GM18520 (cell line): Measurements from ENCODE around the gene EFCAB14.
"Not testable (repeated sequence)": the region's sequence is repeated elsewhere in the genome, so short reads cannot be mapped to it uniquely, and the experiment has no call there.

Experiments
- ATAC-seq: cut with Tn5 transposase; IDR thresholded peaks from one replicate; pipeline ENCODE4 v1.9.1; 2021; ENCODE audit not compliant: unreplicated experiment

The EFCAB14 gene

DNA sequence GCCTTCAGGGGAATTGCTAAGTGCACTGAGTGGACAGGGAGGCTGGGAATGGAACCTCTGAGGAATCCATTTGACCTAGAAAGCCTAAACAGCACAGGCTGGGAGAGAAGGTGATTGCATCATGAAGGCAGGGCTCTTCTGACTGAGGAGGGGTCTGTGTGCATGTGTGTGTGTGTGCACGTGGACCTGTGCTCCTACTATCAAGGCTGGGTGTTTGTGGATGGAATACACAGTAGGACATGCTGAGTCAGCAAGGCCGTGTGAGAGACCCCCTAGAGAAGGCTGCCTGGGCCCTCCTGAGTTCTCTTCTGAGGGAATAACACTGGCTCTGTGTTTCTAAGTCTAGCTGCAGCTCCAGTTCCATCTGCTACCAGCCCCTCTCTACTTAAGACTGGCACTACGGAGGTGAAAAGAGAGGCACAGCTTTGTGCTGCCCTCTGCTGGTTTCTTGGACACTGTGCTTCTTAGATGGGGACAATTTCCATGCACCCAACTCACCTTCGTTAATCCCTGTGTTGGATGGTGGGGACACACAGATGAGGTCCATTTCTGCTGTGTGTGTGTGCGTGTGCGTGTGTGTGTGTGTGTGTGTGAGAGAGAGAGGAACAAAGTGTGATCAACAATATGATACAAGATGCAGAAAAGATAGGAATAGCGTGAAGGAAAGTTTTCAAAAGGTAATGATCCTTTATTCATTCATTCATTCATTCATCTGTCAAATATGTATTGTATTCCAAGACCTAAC lies 6.2 kb upstream of the EFCAB14 start:
- peak; percentile 93 for ATAC-seq

GRCh38 chr1:46723901-46724300 lies 5.0 kb upstream of the EFCAB14 start:
- ATAC-seq, result no peak

DNA sequence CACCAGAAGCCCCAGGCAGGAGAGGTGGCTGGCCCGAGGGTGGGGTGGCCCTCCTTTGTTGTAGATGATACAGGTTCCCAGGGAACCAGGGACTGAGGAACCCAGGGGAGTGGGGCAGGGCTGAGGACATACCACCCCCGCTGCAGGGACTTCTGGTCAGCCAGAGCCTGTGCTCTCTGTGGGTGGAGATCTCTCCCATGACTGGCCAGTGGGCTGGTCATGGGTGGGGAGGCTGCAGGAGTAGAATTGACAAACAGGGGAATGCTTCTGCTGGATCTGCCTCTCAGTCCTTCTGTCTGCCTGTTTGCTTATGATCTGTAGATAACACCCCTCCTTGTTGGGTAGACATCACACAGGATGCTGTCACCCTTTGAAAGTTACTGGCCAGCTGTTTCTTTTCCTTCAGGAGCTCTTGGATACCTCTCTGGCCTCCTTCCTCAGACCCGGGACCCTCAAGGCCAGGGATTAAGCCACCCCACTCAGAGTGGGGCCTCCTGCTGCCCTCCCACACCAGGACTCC lies 2.8 kb upstream of the EFCAB14 start:
- ATAC-seq, result no peak

- no peak for ATAC-seq
These were observed 2.3 kb upstream of the EFCAB14 start for GRCh38 chr1:46721204-46721603.

- not testable (repeated sequence) for ATAC-seq
These were observed 1.4 kb upstream of the EFCAB14 start for GRCh38 chr1:46720319-46720718.

- no peak for ATAC-seq
These were observed 775 bp upstream of the EFCAB14 start for GRCh38 chr1:46719689-46720088.

GRCh38 chr1:46718340-46718726 lies 581 bp downstream of the EFCAB14 start:
- no peak for ATAC-seq

DNA sequence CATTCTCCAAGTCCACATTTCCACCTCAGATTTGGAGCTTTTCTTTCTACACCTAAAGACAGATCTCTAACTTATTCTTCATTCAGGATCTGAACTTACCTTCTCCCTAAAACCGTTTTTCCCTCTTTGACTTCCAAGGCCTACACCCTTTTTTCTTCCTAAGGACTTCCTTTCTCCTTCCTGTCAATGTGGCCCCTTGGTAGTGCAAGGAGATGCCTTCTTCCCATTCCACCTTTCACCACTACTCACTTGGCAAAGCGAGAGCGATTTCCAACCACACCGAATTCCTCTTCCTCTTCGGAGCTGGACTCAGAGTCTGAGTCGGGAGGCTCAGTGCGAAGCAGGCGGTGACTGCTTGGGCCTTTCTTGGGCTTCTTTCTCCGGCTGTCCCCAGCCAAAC lies 1.3 kb downstream of the EFCAB14 start:
- no peak for ATAC-seq

GRCh38 chr1:46714976-46715375 lies 3.9 kb downstream of the EFCAB14 start:
- no peak for ATAC-seq

DNA sequence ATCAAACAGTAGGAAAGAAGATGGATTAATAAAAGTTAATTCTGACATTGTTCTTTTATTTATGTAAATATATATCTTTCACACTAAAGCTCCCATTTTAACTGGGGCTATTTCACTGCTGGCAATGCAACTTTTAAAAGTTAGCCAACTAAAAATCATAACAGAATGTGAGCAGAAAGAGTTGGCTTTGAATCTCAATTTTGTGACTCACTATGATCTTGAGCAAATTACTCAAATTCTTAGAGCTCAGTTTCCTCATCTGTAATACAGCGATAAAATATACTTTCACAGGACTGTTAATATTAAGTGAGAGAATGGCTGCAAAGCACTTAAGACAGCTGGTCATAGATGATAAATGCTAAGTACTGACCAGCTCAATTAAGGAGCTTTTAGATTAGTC lies 10.8 kb downstream of the EFCAB14 start:
- no peak for ATAC-seq

DNA sequence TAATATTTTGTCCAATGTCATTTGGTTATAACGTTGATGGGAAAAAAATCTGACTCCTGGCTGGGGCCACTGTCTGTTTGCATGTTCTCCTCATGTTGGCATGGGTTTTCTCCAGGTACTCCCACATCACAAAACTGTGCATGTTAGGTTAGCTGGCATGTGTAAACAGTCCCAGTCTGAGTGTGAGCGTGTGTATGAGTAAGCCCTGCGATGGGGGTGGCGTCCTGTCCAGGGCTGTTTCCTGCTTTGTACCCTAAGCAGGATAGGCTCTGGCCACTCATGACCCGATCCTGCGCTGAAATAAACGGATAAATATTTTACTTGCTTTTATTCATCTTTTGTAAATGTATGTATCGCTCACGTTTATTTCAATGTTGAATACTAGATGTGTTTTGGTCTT lies 13.5 kb downstream of the EFCAB14 start:
- no peak for ATAC-seq

DNA sequence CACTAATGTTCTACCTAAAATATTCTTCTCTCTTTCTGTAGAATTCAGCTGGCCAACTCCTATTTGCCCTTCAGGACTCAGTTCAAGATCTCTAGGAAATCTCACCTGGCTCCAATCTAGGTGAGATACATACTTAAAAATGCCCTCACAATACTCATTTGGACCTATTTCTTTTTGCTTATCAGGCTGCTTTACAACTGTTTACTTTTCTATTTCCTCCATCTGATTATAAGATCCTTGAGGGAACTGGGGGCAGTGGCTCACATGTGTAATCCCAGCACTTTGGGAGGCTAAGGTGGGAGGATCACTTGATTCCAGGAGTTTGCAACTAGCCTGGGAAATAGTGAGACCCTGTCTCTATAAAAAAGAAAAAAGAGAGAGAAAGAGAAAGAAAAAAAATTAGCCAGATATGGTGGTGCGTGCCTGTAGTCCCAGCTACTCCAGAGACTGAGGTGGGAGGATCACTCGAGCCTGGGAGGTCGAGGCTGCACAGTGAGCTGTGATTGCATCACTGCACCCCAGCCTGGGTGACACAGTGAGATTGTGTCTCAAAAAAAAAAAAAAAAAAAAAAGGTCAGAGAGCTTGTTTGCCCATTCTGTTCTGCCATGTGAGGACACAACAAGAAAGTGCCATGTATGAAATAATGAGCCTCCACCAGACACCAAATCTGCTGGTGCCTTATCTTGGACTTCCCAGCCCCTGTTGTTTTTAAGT lies 14.8 kb downstream of the EFCAB14 start:
- ATAC-seq, result no peak

DNA sequence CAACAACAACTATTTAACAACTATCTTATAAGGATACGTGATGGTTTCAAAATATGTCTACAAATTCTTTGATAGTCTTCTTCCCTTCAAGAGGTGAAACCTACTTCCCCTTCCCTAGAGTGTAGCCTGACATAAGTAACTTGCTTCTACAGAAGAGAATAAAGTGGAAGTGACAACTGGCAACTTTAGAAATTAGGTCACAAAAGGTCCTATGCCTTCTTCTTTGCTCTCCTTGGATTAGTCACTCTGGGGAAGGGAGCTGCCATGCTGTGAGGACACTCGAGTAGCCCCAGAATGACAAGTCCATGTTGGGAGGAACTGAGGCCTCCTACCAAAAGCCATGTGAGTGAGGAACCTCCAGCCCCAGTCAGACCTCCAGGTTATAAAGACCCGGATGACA lies 19.2 kb downstream of the EFCAB14 start:
- no peak for ATAC-seq

- no peak for ATAC-seq
These were observed 21.9 kb downstream of the EFCAB14 start for GRCh38 chr1:46697053-46697452.

DNA sequence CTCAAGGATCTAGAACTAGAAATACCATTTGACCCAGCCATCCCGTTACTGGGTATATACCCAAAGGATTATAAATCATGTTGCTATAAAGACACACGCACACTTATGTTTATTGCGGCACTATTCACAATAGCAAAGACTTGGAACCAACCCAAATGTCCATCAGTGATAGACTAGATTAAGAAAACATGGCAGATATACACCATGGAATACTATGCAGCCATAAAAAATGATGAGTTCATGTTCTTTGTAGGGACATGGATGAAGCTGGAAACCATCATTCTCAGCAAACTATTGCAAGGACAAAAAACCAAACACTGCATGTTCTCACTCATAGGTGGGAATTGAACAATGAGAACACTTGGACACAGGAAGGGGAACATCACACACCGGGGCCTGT lies 24.2 kb downstream of the EFCAB14 start:
- not testable (repeated sequence) for ATAC-seq

DNA sequence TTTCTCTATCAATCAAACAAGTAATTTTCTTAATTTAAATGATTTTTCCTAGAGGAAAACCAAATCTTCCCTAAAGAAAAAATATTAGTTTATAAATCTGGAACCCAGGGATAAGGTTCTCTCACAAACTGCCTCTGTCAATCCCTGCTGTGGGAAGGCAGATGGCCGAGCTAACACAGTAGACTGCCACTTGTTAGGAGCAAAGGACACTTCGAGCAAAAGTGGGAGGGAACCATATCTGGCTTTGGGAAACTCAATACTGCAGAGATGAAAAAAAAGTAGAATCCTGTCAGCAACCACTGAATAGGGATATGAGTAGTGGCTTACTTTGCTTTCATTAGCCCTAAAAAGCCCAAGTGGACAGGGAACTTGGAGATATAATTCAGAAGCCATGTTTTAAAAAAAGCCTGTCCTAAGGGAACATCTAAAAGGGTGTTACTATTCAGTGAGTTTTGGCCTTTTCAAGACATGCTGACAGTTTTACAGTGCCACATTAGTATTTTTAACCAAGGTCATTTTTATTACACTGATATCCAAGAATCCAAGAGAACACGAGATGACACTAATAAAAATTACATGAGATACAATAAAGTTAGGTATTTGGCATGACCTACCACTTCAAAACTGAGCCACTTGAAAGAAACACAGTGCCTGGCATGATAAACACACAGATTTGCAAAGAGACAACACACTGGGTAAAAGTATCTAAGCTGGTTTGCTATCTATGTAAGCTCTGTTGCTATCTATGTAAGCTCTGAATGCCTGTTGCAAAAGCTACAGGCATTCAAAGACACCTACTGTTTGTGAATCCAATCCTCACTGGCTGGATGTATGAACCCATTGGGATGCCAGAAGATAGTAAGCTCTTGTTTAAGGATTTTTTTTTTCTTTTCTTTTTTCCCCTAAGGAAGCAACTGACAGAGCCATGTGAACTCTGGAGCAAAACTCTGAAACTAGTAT lies 25.8 kb downstream of the EFCAB14 start:
- ATAC-seq, result no peak

DNA sequence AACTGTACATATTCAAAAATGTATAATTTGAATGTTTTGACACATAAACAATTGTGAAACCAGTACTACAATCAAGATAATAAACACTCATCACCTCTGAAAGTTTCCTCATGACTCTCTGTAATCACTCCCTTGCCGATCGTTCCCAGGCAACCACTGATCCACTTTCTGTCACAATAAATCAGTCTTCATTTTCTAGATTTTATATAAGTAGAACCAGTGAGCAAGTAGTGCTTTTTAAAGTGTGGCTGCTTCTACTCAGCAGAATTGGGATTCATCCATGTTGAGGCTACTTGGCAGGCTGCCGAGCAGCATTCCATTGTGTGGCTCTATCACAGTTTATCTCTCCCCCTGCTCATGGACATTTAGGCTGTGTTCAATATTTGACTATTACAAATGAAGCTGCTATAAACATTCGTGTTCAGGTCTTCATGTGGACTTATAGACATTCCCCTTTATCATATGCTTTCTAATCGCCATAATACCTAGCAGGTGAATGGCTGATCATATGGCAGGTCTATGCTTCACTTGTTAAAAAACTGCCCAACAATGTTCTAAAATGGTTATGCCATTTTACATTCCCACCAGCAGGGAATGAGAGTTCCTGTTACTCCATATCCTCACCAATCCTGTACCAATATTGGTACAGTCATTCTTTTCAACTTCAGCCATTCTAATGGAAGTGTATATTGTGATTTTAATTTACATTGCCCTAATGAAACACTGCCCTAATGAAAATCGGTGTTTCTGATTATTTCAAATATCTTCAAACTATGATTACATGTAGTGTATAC lies 26.7 kb downstream of the EFCAB14 start:
- ATAC-seq, result no peak

GRCh38 chr1:46690931-46691421 lies 27.9 kb downstream of the EFCAB14 start:
- no peak for ATAC-seq

- no peak for ATAC-seq
These were observed 29.0 kb downstream of the EFCAB14 start for GRCh38 chr1:46689897-46690296.

- ATAC-seq, result no peak
These were observed 29.6 kb downstream of the EFCAB14 start for GRCh38 chr1:46689356-46689755.
